ENCODE measurements around the gene DUOX2. TPM values are rescaled to one million over a fixed set of nuclear protein-coding genes. Genes with fewer than 3 reads are reported as not detected.

Gene DUOX2
- total RNA-seq, 4 donors from 2014 or later = 3.5 to 11.0 (median 3.9) TPM

DNA sequence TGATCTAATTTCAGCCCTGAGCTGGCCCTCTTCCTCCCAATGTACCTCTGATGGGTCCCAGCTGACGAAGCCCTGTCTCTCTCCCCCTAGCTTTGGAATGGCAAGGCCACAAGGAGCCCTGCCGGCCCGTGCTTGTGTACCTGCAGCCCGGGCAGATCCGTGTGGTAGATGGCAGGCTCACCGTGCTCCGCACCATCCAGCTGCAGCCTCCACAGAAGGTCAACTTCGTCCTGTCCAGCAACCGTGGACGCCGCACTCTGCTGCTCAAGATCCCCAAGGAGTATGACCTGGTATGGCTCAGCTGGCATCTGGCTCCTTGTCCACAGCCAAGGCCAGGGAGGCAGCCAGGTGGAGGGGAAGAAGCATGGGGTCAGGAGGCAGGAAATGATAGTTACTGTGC lies 30.0 kb upstream of the DUOX2 start:
- TF ChIP-seq, protein P1, sequence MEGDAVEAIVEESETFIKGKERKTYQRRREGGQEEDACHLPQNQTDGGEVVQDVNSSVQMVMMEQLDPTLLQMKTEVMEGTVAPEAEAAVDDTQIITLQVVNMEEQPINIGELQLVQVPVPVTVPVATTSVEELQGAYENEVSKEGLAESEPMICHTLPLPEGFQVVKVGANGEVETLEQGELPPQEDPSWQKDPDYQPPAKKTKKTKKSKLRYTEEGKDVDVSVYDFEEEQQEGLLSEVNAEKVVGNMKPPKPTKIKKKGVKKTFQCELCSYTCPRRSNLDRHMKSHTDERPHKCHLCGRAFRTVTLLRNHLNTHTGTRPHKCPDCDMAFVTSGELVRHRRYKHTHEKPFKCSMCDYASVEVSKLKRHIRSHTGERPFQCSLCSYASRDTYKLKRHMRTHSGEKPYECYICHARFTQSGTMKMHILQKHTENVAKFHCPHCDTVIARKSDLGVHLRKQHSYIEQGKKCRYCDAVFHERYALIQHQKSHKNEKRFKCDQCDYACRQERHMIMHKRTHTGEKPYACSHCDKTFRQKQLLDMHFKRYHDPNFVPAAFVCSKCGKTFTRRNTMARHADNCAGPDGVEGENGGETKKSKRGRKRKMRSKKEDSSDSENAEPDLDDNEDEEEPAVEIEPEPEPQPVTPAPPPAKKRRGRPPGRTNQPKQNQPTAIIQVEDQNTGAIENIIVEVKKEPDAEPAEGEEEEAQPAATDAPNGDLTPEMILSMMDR (IDR thresholded peaks at IDR 0.05) = no peak
- TF ChIP-seq POLR2A (IDR thresholded peaks at IDR 0.05) = no peak
- intact Hi-C loops (cut with DNase I; ENCODE audit: low total_unique reads) = no loop called here
- 91 to 92% methylated on average over 7 to 11 of the region's 11 CpGs for whole genome bisulfite sequencing, 2 donors
- H3K4me3 ChIP-seq (ENCODE audit: low read depth, poor library complexity, severe bottlenecking) = no peak overlapping the region
- no peak for DNase-seq (ENCODE audit: low spot score in 2 of 2)

DNA sequence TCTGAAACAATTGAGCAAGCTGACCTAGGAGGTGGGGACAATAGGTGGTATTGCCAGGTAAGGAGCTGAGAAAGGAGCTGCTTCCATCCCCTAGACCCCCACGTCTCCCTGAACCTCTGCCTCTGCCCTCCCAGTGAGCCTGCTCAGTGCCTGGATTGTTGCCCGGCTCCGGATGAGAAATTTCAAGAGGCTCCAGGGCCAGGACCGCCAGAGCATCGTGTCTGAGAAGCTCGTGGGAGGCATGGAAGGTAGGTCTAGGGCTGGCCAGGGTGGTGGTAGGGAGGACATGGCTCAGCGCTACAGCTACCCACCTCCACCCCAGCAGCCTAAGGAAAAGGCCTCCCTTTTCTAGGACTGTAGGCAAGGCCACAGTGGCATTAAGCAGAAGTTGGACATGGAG lies 29.1 kb upstream of the DUOX2 start:
- TF ChIP-seq, protein P1 (IDR thresholded peaks at IDR 0.05) = no peak
- no peak for TF ChIP-seq POLR2A (IDR thresholded peaks at IDR 0.05)

DNA sequence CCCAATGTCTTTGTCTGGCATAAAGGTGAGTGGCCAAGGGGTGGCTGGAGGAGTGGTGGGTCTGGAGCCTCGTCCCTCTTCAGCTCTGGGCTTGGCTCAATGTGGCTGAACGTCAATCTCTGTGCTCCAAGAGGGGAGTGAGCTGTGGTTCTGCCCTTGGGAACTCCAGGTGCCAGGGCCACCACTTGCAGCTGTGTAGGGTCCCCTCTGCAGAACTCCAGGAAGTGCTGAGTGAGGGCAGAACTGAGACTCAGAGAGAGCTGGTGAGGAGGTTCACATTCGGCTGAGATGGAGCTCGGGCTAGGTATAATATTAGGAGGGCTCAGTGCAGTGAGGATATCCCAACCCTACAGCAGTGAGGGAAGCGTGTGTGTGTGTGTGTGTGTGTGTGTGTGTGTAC lies 27.4 kb upstream of the DUOX2 start:
- H3K4me3 ChIP-seq (ENCODE audit: low read depth, poor library complexity, severe bottlenecking) = no peak overlapping the region
- no peak for TF ChIP-seq POLR2A (IDR thresholded peaks at IDR 0.05)
- TF ChIP-seq, protein P1 (IDR thresholded peaks at IDR 0.05) = no peak
- intact Hi-C loops (cut with DNase I; ENCODE audit: low total_unique reads) = no loop called here
- WGBS, 2 donors = 77 to 81% methylated on average over 5 of the region's 5 CpGs
- DNase-seq (ENCODE audit: low spot score in 2 of 2) = no peak

More for the DNA sequence above, 29.1 kb upstream of the DUOX2 start:
- 87 to 90% methylated on average over 7 of the region's 7 CpGs for WGBS, 2 donors
- H3K4me3 ChIP-seq (ENCODE audit: low read depth, poor library complexity, severe bottlenecking) = no peak overlapping the region
- intact Hi-C loops (cut with DNase I; ENCODE audit: low total_unique reads) = no loop called here
- DNase-seq (ENCODE audit: low spot score in 2 of 2) = no peak

DNA sequence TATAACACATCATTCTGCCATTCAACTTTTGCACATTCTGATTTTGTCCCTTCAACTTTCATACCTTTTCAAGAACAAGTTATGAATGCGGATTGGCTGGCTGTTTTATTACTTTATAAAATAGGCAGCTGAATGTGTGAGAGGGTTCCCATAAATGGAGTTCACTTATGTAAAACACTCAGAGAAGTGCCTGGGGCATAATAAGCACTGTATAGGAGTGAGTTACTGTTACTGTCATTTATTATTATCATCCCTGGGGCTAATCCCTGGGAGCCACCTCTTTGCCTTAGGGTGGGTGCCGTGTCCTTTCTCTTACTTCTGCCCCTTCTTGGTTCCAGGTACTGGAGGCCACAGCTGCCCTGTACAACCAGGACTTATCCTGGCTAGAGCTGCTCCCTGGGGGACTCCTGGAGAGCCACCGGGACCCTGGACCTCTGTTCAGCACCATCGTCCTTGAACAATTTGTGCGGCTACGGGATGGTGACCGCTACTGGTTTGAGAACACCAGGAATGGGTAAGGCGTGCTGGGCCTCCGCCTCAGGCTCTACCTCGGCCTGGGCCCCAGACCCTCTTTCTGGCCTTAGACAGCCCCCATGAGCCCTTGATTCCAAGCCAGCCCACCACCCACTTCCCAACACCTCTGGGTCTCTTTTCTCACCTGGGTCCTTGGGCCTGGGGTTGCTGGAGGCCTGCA lies 26.7 kb upstream of the DUOX2 start:
- WGBS, 2 donors = 96 to 97% methylated on average over 10 of the region's 10 CpGs
- intact Hi-C loops (cut with DNase I; ENCODE audit: low total_unique reads) = no loop called here

DNA sequence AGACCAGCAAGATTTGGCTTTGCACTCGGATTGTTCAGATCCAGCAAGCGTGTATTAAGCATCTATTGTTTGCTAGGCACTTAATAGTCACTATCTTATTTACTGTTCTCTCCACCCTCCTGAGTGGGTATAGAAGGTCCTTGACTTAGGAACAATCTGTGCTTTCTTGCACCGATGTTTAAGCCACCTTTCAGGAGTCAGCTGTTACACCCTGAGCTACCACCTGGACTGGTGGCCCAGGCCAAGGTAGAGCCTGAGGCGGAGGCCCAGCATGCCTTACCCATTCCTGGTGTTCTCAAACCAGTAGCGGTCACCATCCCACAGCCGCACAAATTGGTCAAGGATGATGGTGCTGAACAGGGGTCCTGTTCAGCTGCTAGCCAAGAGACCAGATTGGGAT lies 25.8 kb upstream of the DUOX2 start:
- WGBS, 2 donors = 96 to 97% methylated on average over 6 of the region's 6 CpGs
- intact Hi-C loops (cut with DNase I; ENCODE audit: low total_unique reads) = no loop called here
- H3K4me3 ChIP-seq (ENCODE audit: low read depth, poor library complexity, severe bottlenecking) = no peak overlapping the region
- no peak for DNase-seq (ENCODE audit: low spot score in 2 of 2)
- TF ChIP-seq, protein P1 (IDR thresholded peaks at IDR 0.05) = no peak
- TF ChIP-seq POLR2A (IDR thresholded peaks at IDR 0.05) = no peak

More for the DNA sequence above, 26.7 kb upstream of the DUOX2 start:
- no peak for DNase-seq (ENCODE audit: low spot score in 2 of 2)
- no peak overlapping the region for H3K4me3 ChIP-seq (ENCODE audit: low read depth, poor library complexity, severe bottlenecking)
- no peak for TF ChIP-seq POLR2A (IDR thresholded peaks at IDR 0.05)
- TF ChIP-seq, protein P1 (IDR thresholded peaks at IDR 0.05) = no peak

Data from lower leg skin (tissue), 4 donors.